ENCODE results near the gene TBC1D9.

Gene TBC1D9

DNA sequence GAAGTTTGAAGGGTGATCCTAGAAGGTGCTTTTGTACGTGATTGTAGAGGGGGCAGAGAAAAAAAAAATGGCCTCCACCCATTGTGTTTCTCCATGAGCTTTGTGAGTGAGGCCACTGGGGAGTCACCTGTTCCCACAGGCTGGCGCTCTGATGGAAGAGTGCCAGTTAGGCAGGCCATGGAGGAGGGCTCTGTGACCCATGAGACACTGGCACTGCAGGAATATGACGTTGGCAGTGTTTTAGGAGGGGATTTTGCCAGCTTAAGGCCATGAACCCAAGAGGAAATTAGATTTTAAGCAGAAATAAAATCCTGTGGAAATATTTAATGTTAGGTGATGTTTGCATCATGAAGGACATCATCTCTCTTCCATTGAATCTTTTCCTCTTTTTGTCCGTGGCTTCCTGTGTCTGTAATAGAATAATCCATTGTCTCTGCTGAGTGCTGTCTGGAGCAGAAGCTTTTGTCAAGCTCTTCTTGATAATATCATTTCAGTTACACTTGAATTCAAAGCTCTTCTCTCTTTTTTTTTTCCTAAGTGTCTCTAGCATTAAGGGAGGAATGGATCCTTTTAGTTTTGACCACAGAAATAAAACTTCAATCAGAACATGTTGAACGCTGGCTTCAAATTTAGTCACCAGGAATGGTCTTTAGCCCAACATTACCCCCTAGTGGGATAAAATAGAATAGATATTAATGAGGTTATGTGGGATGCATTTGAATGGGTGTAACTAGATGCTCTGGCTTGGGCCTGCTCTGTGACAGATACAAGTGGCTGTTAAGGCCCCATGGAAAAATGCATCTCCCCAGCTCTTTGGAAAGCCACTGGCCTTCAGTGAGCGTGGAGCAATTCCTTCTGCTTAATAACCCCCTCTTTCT, 146.4 kb downstream of the TBC1D9 start:
- peak; percentile 53 to 74 for DNase-seq

DNA sequence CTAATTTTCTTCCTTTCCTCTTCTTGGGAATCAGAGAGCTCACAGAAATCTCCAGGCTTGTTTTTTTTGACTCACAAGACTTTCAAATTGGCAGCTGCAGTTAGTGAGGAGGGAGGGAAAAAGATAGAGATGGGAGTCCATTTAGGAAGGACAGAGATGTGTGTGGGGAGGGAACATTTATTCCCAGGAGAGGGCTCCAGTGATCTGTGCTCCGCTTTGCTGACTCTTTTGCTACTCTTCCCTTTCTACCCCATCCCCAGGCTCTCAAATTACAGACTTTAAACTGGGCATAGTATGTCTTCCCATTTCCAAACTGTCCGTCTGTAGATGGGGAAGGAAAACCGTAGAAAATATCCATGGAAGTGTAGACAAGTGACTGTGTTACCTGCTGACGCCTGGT, 148.3 kb downstream of the TBC1D9 start:
- no peak for DNase-seq

DNA sequence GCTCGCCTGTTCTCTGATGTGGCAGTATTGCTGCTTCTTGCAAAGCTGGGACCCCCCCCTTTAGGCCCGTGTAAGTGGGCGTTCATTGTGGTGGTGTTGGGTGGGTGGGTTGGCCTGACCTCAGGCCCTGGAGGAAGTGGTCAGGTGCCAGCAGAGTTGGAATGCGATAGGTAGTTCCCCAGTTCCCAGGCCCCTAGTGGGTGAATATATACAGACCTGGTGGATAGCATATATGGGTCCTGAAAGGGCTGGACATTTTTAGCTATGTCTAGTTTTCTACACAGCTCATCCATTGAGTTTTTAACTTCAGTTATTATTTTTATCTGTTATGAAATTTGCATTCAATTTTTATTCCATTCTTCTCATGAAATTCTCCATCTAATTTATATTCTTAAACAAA, 151.6 kb downstream of the TBC1D9 start:
- no peak for DNase-seq

DNA sequence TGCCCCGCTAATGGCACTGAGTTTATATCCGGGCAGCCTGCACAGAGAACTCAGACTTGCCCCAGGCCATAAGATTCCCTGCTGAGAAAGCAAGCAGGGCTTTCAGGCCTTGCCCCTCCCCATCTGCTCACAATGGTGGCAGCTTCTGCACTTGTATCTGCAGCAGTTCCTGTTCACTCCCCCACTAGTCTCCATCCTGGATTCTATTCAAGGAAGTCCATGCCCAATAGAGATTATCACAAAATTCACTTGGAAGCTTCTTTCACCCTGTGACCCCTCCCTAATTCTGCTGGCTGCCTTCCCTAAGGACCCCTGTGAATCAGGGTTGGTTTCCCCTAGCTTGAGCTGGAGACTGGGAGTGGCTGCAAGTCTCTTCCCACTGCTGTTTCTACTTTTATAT, 152.9 kb downstream of the TBC1D9 start:
- DNase-seq: no peak

DNA sequence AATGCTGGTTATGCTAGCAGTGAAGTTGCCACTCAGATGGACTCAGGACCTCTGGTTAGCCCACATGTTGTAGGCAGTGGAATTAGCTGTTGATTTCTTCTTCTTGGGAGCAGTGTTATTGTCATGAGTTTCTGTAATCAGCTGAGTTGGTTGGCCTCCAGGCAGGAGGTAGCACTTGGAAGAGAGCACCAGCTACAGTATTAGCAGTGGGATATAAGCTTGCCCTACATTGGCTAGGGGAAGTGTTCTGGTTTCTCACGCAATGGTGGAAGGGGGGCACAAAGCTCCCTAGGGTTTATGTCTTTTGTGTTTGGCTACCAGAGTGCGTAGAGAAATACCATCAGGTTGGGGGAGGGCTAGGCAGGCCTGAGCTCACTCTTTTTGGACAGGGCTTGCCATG, 153.5 kb downstream of the TBC1D9 start:
- no peak for DNase-seq

DNA sequence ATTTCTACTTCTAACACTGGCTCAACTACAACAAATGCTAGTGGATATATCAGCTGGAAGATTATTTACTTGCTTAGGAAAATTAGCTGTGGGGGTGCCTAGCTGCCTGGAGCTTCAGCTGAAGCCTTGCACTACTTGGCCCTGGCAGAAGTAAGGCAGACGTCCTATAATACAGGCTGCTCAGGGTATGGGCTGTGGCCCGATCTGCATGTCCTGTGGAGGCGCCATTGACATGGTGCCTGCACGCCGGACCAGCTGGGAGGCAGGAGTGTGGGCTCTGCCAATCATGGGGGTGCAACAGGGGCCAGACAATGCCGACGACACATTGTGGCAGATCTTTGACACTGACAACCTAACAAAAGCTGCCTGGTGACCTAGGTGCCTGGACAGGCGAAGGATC, 155.8 kb downstream of the TBC1D9 start:
- no peak for DNase-seq

DNA sequence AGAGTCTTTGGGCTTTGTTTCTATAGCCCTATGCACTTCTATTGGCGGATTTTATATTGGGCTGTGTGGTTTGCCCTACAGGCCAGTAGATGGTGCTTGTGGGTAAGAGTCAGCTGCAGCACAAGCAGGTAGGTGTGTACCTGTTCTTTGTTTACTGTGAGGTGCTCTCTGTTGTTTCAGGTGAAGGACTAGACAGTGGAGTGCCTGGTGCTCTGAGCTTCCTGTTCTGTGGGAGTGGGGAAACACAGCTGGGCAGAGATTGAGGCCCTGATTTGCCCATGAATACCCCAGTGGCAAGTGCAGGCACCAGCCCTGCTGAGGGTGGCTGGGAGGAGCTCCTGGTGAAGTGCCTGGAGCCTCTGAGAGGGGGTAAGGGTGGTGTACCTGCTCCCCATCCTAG, 161.1 kb downstream of the TBC1D9 start:
- DNase-seq: peak; percentile 1 to 25

DNA sequence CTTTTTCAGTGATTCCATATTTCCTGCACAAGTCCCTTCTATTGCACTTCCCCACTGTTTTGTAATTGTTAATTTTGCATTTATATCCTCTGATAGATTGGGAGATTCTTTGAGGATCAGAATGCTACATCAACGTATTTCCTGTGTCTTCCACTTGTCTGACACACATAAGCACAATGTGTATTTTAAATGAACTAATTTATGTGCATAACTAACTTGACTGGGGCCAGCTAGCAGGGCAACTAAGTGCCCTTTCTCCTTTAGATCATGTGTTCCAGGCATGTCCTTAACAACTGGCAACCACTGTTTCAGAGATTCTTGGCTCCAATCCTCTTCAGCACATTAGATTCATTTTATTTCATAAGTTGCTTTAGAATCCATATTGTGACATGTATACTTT, 171.7 kb downstream of the TBC1D9 start:
- no peak for DNase-seq

DNA sequence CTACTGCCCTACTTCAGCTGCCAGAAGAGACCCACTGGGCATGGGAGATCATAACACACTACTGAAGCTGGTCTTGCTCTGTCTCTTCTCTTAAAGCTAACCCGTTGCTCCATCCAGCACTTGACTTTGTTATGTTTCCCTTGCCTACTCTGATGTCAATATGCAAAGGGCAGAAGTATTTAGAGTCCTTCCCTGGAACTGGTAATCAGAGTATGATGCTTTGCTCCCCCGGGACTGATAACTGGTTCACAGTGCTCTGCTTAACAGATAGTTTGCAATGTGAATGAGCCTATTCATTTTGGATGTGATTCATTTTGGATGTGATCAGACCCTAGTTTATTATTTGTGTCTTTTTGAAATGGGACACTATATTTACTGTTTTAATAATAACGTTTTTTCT, 175.1 kb downstream of the TBC1D9 start:
- no peak for DNase-seq

DNA sequence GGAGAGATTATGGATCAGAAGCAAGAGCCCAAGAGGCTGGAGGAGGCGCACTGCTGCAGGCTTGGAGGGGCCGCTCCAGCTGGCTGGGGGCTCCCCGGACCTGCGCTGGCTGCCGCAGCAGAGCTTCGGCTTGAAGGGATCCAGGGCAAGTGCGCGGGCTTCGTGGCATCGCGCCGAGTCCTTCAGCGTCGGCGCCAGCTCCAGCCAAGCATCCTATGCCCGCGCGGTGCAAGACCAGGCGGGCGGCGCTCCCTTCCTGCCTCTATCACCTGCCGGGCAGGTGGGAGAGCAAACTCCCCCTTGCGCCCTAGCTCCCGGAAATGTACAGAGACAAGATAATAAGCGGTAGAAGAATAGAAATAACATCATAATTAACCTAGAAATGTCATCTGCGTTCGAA, 176.9 kb downstream of the TBC1D9 start:
- DNase-seq: no peak

DNA sequence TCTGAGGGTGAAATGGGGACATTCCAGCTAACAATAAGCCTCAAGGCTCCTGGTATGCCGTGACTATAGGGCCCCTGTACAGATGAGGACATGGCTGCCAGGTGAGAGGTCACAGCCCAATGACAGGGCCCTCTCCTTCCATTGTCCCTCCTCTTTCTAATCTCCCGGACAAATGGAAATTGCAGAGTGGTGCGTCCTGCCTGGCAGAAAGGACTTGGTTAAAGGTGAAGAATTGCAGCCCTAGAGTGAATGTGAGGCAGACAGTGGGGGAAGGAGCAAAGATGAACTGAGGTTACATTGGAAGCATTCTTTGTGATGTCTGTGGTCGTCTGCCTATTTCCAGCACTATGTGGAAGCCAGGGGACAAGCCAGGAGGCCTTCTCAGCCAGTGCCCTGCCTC, 180.7 kb downstream of the TBC1D9 start:
- DNase-seq: no peak

DNA sequence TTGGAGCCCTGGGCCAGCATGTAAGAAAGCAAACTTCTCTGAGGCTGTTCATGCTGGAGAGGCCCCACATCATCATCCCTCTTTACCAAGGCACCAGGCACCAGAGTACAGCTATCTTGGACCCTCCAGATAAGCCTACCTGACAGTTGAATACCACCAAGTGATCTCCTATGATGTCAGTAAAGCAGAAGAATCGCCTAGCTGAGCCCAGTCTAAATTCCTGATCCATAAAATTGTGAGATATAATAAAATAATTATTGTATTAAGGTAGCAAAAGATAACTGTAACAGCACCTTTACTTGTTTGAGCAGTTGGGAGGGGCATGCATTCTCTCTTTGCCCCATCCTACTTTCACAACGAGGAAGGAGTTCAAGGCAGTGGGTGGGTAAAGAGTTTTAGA, 184.6 kb downstream of the TBC1D9 start:
- no peak for DNase-seq
